DMS53 (cell line): ENCODE results near the gene RABL6.

ENCODE experiments used
- DNase-seq: peaks from one replicate; lab custom pipeline; 2025; lab: John Stamatoyannopoulos, UW

RABL6 gene

GRCh38 chr9:136847088-136847825 lies 39.5 kb downstream of the RABL6 start:
- DNase-seq = peak; percentile 94

- peak; percentile 97 for DNase-seq
Observed at GRCh38 chr9:136847826-136848392, 40.2 kb downstream of the RABL6 start.

- DNase-seq = peak; percentile 84
Observed at GRCh38 chr9:136848393-136849037, 40.8 kb downstream of the RABL6 start.

DNA sequence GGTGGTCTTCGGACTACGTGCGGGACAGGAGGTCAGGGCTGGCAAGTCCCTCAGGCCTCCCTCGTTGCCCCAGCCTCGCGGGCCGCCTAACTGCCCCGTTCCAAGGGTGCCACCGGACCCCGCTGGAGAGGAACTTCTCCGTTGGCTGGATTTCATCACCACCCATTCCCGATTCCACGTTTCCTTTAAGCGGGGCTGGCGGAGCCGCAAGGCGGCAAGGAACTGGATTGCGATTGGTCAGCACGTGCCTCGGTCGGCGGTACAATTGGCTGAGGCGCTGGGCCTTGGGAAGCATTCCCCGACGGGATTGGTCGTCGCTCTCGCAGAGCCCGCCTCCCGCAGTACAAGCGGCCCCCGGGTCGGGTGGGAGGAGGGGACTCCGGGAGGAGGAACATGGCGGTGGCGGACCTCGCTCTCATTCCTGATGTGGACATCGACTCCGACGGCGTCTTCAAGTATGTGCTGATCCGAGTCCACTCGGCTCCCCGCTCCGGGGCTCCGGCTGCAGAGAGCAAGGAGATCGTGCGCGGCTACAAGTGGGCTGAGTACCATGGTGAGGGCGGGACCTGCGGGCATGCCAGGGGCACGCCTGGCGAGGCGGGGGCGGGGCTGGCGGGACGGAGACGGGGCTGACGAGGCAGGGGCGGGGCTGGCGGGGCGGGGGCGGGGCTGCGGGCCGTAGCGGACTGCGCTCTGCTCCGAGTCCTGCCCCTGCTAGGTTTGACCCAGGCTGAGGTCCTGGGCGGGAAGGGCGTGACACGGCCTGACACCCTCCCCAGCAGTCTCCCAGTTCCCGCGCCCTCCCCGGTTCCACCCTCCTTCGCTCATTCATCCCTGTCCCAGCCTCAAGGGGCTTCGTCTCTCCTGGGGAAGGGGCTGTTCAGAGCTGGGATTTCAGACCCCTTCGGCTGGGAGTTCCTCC lies 41.6 kb downstream of the RABL6 start, which contains the start of gene PHPT1:
Gene PHPT1, plus strand, starts transcription at position 372 of the 922 bp plus-strand sequence. Its CDS starts 22 bp downstream, at position 394.
- peak; percentile 99 for DNase-seq

DNA sequence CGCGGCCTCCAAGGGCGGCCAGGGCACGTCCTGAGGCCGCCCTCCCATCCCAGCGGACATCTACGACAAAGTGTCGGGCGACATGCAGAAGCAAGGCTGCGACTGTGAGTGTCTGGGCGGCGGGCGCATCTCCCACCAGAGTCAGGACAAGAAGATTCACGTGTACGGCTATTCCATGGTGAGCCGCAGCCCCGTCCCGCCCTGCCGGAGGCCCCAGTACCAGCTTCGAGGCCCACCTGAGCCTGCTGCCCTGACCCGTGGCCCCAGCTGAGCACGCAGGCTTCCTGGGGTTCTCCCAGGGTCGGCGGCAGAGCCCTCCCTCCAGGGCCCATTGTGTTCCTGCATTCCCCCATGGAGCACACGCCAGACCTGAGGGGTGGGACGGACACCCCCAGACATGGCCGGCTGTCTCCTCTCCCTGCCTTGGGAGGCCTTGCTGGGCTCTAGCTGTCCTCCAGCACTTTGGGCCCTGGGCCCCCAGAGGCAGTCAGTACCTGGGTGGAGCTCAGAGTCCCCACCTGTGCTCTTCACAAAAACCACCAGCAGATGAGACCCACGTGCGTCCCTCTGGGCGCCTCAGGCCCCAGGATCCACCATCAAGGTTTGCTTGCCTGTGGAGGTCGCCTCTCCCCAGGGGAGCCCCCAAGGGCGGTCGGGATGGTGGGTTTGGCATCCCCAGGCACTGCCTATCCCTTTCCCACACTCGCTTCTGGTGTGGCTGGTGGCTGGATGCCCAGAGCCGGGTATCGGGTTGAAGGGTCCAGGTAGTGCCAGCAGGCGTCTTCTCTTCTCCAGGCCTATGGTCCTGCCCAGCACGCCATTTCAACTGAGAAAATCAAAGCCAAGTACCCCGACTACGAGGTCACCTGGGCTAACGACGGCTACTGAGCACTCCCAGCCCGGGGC lies 42.5 kb downstream of the RABL6 start:
- DNase-seq = no peak

GRCh38 chr9:136850866-136851775 lies 43.4 kb downstream of the RABL6 start:
- DNase-seq = no peak

GRCh38 chr9:136851941-136852663 lies 44.4 kb downstream of the RABL6 start, which contains the start of gene MAMDC4:
Gene MAMDC4, plus strand, starts transcription at chr9:136852346. Its CDS starts 71 bp downstream, at chr9:136852417.
- no peak for DNase-seq

GRCh38 chr9:136852664-136853595 lies 45.2 kb downstream of the RABL6 start:
- DNase-seq = no peak

DNA sequence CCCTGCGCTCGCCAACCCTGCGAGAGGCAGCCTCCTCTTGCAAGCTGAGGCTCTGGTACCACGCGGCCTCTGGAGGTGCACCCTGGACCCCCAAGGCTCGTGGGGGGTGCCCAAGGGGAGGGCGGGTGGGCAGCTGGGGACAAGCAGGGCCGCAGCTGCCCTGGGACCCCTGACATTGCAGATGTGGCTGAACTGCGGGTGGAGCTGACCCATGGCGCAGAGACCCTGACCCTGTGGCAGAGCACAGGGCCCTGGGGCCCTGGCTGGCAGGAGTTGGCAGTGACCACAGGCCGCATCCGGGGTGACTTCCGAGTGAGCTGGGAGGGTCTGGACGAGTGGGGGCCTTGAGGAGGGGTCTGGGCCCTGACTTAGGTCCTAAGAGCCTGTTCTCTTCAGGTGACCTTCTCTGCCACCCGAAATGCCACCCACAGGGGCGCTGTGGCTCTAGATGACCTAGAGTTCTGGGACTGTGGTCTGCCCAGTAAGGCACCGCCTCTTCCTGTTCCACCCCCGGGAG lies 45.9 kb downstream of the RABL6 start:
- no peak for DNase-seq

DNA sequence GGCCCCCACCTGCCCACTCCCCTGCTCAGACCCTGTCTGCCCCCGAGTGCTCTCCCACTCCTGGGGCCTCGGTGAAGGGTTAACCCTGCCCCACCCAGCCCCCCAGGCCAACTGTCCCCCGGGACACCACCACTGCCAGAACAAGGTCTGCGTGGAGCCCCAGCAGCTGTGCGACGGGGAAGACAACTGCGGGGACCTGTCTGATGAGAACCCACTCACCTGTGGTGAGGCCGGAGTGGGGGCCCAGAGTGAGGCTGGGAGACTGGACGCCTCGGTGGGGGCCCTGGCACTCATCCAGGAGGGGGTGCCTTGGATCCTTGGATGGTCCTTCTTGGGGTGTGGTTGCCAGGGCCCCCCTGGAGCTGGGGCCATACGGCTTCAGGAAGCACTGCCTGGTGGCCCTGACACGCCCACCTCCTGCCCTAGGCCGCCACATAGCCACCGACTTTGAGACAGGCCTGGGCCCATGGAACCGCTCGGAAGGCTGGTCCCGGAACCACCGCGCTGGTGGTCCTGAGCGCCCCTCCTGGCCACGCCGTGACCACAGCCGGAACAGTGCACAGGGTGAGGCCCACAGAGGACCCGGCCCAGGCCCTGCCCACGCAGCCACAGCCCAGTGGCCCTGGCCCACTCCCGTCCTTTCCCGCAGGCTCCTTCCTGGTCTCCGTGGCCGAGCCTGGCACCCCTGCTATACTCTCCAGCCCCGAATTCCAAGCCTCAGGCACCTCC lies 46.5 kb downstream of the RABL6 start:
- DNase-seq = no peak

DNA sequence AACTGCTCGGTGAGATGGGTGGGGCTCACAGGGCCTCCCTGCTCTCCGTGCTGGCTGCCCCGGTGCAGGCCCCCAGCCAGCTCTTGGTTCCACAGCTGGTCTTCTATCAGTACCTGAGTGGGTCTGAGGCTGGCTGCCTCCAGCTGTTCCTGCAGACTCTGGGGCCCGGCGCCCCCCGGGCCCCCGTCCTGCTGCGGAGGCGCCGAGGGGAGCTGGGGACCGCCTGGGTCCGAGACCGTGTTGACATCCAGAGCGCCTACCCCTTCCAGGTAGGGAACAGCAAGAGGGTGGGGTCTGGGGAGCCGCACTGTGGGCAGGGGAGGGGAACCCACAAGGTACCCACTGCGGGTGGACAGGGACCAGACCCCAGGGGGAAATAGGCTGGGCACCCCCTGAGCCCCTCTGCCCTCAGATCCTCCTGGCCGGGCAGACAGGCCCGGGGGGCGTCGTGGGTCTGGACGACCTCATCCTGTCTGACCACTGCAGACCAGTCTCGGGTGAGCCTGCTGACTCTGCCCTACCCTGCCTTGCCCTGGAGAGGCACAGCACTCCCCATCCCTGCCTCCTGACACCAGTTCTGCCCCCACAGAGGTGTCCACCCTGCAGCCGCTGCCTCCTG lies 47.2 kb downstream of the RABL6 start:
- no peak for DNase-seq

GRCh38 chr9:136855461-136856078 lies 47.8 kb downstream of the RABL6 start:
- no peak for DNase-seq

DNA sequence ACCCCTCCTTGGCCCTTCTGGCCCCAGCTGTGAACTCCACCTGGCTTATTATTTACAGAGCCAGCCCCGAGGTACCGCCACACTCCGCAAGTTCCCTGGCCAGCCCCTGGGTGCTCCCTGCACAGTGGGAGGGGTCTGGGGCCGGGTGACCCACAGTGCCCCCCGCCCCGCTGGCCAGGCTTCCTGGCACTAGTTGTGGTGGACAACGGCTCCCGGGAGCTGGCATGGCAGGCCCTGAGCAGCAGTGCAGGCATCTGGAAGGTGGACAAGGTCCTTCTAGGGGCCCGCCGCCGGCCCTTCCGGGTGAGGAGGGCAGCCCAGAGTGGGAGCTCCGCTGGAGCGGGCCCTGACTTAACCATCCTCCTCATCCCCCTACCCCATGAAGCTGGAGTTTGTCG lies 48.3 kb downstream of the RABL6 start:
- DNase-seq = no peak

GRCh38 chr9:136856541-136857141 lies 48.9 kb downstream of the RABL6 start:
- DNase-seq = no peak

GRCh38 chr9:136857166-136857565 lies 49.4 kb downstream of the RABL6 start:
- DNase-seq = no peak
